ENCODE data around the gene CEND1. TPM values are rescaled to one million over a fixed set of nuclear protein-coding genes. Genes with fewer than 3 reads are reported as not detected.

Gene CEND1
- total RNA-seq (2014; rRNA removed; shearing (Covaris generic)), result not detected in 2 replicates

GRCh38 chr11:789943-790342 is at the start of gene CEND1:
Gene CEND1, minus strand, starts transcription at chr11:790090. Its CDS starts 1,514 bp downstream, at chr11:788576.
- no peak for DNase-seq (ENCODE audit: low read depth)

- DNase-seq (ENCODE audit: low read depth), result no peak
Observed at GRCh38 chr11:839280-839623, 49.4 kb upstream of the CEND1 start.

DNA sequence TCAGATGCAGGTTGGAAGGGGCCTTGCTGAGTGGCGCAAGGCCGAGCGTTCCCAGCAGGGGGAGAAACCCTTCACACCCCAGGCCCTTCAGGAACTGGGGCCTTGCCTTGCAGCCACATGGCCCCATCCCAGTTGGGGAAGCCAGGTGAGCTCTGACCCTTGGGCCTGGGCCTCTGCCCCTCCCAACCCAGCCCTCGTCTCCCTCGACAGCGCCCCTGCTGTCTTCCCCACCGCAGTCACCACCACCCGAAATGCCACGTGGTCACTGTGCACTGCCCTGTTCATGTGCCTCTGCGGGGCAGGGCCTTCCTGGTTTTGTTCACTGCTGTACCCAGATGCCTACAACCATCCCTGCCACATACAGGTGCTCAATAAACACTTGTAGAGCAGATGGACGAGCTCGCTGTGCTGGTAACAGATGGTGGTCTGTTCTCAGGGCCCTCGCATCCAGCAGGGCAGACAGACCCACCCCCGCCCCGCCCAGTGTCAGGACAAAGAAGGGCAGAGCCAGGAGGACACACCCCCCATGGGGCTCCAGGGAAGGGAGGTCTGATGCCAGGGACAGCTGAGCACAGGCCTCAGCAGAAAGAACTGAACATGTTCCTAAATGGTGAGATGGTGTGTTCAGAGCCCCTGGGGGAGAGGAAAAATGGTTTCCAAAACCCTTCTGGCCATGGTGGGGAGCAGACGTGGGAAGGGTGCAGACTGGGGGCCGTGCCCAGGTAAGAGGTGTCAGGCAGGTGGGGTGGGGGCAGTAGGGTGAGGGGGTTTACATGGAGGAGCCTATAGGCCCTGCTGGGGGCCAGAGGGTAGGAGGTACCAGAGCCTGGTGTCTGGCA is 48.8 kb upstream of the CEND1 start:
- no peak for DNase-seq (ENCODE audit: low read depth)

DNA sequence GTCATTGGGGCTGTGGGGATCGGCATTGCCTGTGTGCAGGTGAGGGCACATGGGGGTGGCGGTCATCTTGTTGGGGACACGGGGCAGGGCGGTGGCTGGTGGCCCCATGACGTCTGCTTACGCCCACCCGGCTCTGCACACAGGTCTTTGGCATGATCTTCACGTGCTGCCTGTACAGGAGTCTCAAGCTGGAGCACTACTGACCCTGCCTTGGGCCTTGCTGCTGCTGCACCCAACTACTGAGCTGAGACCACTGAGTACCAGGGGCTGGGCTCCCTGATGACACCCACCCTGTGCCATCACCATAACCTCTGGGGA is 48.1 kb upstream of the CEND1 start:
- DNase-seq (ENCODE audit: low read depth), result no peak

DNA sequence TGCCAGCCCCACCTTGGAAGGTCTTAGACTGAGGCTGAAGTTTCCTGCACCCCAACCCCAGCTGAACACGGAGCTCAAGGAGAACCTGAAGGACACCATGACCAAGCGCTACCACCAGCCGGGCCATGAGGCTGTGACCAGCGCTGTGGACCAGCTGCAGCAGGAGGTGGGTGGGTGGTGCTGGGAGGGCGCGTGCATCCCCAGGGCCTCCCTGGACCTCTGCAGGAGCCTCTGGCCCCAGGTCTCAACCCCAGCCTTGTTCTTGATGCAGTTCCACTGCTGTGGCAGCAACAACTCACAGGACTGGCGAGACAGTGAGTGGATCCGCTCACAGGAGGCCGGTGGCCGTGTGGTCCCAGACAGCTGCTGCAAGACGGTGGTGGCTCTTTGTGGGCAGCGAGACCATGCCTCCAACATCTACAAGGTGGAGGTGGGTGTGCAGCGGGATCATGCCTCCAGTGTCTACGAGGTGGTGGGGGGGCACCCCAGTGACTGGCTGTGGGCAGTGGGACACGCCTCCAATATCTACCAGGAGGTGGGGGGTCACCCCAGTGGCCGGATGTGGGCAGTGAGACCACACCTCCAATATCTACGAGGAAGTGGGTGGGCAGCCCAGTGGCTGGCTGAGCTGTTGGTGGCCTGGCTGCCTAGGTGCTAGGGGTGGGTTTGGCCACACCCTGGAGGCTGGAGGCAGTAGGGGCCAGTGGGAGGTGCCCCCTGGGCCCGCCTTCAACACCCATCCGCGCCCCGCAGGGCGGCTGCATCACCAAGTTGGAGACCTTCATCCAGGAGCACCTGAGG is 47.5 kb upstream of the CEND1 start:
- no peak for DNase-seq (ENCODE audit: low read depth)

GRCh38 chr11:836700-837099 is 46.8 kb upstream of the CEND1 start:
- no peak for DNase-seq (ENCODE audit: low read depth)

GRCh38 chr11:836274-836673 is 46.4 kb upstream of the CEND1 start:
- no peak for DNase-seq (ENCODE audit: low read depth)

- peak; percentile 97 for DNase-seq (ENCODE audit: low read depth)
Observed at GRCh38 chr11:834371-835316, 44.8 kb upstream of the CEND1 start.

DNA sequence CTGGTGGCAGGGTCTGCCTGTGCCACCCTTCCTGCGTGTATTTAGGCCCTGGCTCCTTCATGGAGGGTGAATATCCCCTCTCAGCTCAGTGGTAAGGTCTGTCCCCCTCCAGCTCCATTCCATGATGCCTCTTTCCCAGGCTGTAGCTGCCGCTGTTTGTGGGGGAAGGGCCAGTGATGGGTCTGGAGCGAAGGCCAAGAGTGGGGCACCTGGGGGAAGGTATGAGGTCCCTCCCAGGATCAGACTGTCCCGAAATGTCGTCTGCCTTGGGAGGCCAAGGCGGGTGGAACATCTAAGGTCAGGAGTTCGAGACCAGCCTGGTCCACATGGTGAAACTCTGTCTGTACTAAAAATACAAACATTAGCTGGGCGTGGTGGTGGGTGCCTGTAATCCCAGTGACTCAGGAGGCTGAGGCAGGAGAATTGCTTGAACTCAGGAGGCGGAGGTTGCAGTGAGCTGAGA is 44.0 kb upstream of the CEND1 start:
- DNase-seq (ENCODE audit: low read depth), result no peak

- DNase-seq (ENCODE audit: low read depth), result peak; percentile 62
Observed at GRCh38 chr11:833114-833791, 43.4 kb upstream of the CEND1 start.

DNA sequence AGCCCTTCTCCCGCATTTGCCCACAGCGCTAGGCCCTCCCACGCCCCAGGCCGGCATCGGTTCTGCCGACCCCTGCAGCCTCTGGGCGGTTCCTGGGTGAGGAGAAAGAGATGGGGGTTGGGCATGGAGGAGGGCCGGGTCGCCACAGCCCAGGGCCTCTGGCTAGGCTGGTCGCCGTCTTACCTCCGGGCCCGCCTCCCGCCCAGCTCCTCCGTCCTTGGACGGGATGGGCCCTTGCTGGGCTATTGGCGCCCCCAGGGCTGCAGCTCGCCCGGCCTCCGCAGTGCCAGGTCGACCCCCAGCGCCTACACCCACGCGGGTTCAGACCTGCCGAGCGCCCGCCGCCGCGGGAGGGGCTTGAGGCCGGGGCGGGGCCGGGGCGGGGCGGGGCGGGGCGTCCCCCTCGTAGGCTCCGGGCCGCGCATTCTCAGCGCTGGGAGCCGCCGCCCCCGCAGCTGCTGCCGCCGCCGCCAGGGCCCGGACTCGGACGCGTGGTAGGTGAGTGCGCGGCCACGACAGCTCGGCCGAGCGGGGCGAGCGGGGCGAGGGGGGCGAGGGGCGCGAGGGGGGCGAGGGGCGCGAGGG is 42.7 kb upstream of the CEND1 start, which contains the start of gene CD151:
Gene CD151 (plus strand): TSS at position 424 of the 585 bp plus-strand sequence. CDS start 3,118 bp downstream, outside the sequence.
- DNase-seq (ENCODE audit: low read depth), result peak; percentile 62

- DNase-seq (ENCODE audit: low read depth), result no peak
Observed at GRCh38 chr11:831961-832528, 42.2 kb upstream of the CEND1 start.

DNA sequence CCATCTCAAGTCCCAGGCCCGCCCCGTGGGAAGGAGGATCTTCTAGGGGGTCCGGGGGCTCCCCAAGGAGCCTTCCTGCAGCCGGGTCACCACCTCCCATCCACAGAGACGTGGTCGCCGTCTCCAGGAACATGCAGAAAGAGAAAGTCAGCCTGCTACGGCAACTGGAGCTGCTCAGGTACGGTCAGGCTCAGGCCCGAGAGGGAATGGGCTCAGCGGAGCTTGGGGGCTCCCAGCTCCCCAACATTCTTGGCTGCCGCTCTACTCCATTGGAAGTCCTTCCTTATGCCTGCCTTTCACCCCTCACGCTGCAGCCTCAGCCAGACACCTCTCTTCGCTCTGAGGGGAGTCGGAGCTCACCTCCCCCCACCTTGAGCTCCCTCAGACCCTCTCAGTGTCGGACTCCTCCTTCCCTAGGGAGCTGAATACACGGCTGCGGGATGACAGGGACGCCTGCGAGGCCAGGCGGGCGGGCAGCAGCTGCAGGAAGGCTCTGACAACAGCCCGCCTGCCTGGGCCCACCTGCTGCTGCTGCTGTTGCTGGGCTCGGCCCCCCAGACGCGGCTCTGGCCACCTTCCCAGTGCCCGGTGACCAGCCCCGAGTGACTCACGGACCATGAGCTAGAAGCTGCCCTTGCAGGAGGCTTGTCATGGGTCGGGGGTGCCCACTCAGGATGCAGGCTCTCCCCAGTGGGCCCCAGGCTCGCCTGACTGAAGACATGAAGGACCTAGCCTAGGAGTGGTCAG is 41.4 kb upstream of the CEND1 start:
- DNase-seq (ENCODE audit: low read depth), result peak; percentile 75

DNA sequence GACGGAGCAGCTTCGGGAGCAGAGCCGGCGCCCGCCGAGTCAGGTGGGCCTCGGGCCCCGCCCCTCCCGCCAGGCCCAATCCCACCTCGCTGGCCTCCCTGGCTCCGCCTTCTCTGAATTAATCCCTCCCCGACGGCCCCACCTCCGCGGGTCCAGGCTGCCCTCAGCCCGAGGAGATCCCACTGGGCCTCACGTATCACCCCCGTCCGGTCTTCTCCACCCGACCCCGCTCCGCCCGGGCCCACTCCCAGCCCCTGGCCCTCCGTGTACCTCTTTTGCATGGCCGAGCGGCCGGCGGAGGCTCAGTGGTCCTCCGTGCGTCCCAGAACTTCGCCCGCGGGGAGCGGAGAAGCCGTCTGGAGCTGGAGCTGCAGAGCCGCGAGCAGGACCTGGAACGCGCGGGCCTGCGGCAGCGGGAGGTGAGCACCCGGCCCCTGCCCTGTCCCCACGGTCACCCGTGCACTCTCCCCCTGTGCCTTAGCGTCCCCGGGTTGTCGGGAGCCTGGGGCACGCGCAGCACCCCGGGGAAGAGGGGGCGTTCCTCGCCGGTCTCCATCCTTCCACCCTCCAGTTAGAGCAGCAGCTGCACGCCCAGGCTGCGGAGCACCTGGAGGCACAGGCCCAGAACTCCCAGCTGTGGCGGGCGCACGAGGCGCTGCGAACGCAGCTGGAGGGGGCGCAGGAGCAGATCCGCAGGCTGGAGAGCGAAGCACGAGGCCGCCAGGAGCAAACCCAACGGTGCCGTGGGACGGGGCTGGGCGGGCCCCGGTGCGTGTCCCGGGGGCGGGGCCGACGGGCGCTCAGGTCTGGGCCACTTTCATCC is 40.6 kb upstream of the CEND1 start:
- peak; percentile 79 for DNase-seq (ENCODE audit: low read depth)

GRCh38 chr11:829847-830294 is 40.0 kb upstream of the CEND1 start:
- DNase-seq (ENCODE audit: low read depth), result no peak

DNA sequence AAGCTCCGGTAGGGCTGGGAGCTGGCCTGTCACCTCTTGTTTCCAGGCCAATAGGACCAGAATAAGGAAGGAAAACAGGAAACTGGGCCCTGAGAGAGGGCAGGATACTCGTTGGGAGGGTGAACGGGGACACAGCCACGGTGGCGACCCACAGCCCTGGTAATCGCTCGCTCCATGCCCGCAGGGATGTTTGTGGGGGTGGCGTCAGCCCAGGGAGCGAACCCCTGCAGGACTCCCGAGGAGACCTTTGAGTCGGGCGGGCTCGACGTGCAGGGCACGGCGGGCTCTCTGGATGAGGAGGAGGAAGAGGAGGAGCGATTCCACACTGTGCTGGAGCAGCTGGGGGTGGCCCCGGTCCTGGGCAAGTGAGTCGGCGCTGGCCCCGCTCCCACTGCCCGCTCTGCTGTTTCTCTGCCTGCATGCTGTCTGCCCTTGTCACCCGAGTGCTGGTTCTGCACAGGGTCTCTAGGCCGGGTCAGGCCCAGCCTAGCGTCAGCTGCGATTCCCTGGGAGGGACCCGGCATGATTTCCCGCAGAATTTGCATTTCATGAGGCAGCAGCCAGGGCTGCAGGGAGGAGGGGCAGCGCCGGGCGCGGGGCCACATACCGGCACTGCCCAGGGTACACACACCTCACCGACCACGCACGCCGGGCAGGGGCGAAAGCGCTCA is 39.4 kb upstream of the CEND1 start:
- DNase-seq (ENCODE audit: low read depth), result peak; percentile 91

GRCh38 chr11:828506-829175 is 38.8 kb upstream of the CEND1 start:
- no peak for DNase-seq (ENCODE audit: low read depth)

DNA sequence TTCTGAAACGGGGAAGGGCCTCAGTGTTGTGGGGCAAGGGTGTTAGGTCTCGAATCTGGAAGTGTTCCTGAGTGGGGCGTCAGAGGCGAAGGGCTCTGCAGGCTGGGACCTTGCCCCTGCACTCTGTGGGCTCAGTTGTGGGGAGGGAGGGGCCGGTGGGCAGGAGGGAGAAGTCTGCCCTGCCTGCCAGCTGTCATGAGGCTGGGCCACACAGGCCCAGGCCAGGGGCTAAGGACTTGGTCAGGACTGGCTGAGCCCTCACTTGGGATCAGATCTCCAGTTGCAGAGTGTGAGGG is 38.0 kb upstream of the CEND1 start, which contains the start of gene CRACR2B:
Gene CRACR2B (plus strand): TSS at position 23 of the 296 bp plus-strand sequence. CDS start 689 bp downstream, outside the sequence.
- no peak for DNase-seq (ENCODE audit: low read depth)

Data from M059J (cell line).